ENCODE measurements around the gene NIPSNAP2.
"Not testable (repeated sequence)": the region's sequence is repeated elsewhere in the genome, so short reads cannot be mapped to it uniquely, and the experiment has no call there.

NIPSNAP2 gene

DNA sequence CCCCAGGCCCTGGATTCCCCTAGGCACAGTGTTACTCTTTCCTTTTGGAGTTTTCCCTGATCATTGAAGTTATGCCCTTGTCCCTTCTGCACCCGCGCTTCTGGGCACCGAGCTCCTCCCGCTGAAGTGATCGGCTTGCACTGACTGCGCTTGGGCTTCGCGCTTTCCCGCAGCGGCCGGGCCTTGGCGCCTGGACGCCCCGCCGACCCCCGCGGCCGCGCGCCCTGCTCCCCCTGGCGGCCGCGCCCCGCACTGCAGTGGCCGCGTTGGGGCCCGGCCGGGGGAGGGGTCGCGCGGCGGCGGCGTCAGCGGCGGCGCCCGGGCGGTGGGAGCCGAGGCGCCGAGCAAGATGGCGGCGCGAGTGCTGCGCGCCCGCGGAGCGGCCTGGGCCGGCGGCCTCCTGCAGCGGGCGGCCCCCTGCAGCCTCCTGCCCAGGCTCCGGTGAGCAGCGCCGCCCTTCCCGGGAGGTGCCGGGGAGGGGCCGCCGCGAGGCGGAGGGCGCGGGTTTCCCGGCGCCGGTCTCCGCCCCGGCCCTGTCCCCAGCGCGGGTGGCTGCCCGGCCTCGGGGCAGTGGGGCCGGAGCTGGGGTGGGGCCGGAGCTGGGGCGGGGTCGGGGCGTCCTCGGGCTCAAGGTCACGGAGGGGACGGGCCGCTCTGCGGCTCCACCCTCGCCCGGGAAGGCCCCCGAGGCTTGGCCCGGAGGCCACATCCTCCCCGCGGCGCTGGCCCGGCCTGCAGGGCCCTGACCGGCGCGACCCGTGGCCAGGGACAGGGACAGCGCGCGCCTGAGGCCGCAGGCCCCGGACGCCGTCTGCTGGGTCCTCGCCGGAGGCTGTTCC is at the start of gene NIPSNAP2:
NIPSNAP2 (plus strand) TSS at position 325 of the 839 bp plus-strand sequence; CDS start at position 350, 25 bp downstream.
- in situ Hi-C loops (cut with MboI; ENCODE audit: low sequenced_read_pairs): no loop called here

DNA sequence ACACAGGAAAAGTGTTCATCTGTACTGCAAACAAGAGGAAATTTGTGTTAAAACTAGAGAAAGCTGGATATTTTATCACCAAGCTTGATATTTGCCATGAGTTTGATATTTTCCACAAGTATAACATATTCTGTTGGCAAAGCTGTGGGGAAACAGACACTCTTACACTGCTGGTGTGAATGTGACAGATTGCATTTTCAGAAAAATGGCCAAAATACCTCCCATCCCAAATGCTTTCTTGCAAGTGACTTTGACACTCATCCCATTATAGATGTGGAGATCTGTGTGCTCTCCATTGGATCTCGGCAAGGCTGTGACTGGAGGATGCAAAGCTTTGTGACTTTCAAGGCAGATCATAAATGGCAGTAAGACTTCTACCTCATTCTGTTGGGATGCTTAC is 46.6 kb upstream of the NIPSNAP2 start:
- in situ Hi-C loops (cut with MboI; ENCODE audit: low sequenced_read_pairs): no loop called here

DNA sequence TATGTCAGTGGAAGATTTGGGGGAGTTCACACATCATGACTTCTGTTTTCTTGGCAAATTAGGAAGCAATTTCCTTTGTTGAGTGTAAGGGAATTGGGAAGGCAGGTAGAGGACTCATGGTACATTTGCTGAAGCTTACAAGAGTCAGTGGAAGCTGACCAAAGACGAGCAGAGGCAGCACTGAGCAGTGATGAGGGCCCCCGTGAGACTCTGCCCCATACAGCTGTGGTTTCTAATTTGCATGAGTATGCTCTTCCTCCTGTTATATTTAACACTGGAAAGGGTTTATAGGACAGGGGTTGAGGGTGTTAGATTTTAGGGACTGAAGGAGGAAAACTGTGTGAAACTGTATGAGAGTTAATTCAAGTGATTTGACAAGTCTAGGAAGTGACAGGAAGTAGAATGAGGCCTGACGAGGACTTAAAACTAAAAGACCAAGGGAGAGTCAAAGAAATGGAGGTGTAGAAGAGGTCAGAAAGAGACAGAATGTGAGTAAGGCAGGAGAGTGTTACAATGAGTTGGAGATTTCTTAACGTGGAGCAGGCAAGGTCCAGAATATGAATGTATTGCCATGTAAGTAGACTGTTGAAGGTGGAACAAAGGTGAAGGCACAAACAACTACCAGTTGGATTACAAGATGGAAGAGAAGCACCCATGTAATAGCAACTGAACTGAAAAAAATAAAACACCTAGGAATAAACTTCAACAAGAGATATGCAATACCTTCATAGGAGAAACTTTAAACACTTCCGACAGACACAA is 36.2 kb upstream of the NIPSNAP2 start:
- in situ Hi-C loops (cut with MboI; ENCODE audit: low sequenced_read_pairs): no loop called here

DNA sequence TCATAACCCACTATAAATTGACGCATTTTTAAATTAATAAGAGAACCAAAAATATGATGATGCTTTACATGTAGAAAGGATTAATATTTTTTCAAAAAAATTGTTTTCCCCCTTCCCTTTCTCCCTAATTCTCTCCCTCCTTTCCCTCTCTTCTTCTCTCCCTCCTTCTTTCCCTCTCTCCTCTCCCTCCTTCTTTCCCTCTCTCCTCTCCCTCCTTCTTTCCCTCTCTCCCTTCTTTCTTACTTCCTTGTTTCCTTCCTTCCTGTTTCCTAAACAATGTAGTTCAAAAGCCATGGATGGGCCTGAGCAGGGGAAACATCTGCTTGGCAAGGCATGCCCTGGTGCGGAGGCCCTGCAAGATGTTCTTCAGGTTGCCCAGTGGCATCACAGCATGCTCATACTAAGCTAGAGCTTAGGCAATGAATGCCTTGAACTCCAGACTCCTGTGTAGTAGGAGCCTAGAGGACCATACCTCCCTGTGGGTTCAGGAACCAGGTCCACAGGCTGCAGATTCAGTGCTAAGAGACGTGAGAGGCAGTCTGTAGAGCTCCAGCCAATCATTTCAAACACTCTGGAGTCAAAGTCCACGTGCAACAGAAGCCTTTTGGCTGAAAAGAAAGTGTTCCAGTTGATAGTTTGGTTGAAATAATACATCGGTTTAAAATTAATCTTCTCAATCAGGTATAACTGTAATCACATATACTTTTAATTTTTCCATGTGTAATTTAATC is 32.8 kb upstream of the NIPSNAP2 start:
- in situ Hi-C loops (cut with MboI; ENCODE audit: low sequenced_read_pairs): no loop called here

DNA sequence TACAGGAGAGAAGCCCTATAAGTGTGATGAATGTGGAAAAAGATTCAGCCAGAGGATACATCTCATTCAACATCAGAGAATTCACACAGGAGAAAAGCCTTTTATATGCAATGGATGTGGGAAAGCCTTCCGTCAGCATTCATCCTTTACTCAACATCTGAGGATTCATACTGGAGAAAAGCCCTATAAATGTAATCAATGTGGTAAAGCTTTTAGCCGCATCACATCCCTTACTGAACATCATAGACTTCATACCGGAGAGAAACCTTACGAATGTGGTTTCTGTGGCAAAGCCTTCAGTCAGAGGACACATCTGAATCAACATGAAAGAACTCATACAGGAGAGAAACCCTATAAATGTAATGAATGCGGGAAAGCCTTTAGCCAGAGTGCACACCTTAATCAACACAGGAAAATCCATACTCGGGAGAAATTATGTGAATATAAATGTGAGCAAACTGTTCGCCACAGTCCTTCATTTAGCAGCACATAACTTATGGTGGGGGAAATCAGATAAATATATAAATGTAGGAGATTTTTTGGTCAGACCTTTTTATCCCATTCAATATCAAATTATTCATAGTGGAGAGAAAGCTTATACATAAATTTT is 24.8 kb upstream of the NIPSNAP2 start:
- in situ Hi-C loops (cut with MboI; ENCODE audit: low sequenced_read_pairs): no loop called here

DNA sequence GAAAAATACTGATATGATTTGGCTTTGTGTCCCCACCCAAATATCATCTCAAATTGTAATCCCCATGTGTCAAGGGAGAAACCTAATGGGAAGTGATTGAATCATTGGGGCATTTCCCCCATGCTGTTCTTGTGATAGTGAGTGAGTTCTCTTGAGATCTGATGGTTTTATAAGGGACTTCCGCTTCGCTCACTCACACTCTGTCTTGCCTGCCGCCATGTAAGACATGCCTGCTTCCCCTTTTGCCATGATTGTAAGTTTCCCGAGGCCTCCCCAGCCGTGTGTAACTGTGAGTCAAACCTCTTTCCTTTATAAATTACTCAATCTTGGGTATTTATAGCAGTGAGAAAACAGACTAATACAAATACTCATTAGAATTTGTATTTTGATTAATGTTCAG is 17.8 kb upstream of the NIPSNAP2 start:
- in situ Hi-C loops (cut with MboI; ENCODE audit: low sequenced_read_pairs): no loop called here

DNA sequence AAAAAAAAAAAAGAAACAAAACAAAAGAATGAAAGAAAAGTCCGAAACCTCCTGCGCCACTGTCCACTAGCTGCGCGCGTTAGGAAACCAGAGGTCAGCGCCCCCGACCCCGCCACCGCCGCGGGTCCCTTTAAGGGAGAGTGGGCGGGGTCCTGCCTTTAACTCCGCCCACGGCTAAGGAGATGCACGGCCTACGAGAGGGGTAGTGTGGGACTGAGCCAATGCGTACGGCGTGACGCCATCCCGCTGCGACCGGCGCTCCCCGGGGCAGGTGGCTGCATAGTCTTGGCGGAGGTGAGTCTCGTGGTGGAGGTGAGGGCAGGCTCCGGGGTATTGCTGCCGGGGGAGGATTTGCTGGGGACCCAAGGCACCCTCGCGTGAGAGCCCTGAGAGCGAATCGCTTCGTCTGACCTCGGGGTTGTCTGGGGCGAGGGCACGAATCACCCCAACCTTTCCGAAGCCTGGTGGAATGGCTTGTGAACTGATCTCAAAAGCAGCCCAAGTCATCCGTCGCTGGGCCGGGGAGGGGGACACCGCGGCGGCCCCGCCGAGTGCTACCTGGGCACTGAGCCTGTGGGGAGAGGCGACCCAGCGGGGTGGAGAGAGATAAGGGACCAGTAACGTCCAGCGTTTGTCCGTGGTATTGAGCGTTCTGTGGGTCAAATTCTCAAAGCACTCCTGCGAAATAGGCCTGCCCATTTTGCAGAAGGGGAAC is 12.6 kb upstream of the NIPSNAP2 start, which contains the start of gene MRPS17:
MRPS17 (plus strand) TSS at position 241 of the 715 bp plus-strand sequence. CDS start 1,319 bp downstream, outside the sequence.
- in situ Hi-C loops (cut with MboI; ENCODE audit: low sequenced_read_pairs): no loop called here

DNA sequence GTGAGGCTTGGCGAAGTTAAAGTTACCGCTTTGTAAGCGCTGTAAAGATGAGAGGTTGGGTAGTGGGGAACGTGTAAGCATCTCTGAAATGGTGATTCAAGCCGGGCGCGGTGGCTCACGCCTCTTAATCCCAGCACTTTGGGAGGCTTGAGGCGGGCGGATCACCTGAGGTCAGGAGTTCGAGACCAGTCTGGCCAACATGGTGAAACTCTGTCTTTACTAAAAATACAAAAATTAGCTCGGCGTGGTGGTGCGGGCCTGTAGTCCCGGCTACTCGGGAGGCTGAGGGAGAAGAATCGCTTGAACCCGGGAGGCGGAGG is 12.1 kb upstream of the NIPSNAP2 start:
- in situ Hi-C loops (cut with MboI; ENCODE audit: low sequenced_read_pairs): not testable (repeated sequence)

DNA sequence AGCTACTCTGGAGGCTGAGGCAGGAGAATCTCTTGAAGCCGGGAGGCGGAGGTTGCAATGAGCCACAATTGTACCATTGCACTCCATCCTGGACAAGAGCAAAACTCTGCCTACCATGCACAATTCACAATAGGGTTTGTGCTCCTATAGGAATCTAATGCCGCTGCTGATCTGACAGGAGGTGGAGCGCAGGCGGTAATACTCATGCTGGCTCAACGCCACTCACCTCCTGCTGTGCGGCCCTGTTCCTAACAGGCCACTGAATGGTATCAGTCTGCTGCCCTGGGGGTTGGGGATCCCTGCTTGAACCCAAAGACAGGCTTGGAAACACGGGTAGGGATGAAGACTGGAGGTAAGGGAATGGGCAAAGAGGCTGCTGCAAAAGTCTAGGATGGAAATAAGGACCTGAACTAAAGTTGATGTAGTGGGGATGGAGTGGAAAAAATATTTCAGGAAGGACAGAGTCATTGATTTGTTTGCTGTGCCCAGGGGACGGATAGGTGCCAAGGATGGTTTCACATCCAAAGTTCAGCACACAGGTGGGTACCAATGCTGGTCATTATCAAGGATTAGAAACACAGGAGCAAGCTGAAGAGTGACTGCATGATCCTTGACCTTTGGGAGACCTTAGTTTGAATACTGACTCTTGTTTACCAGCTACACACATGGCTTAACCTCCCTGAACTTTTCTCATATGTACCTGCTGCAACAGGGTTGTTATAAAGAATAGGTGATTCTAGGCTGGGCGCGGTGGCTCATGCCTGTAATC is 10.5 kb upstream of the NIPSNAP2 start:
- in situ Hi-C loops (cut with MboI; ENCODE audit: low sequenced_read_pairs): no loop called here

DNA sequence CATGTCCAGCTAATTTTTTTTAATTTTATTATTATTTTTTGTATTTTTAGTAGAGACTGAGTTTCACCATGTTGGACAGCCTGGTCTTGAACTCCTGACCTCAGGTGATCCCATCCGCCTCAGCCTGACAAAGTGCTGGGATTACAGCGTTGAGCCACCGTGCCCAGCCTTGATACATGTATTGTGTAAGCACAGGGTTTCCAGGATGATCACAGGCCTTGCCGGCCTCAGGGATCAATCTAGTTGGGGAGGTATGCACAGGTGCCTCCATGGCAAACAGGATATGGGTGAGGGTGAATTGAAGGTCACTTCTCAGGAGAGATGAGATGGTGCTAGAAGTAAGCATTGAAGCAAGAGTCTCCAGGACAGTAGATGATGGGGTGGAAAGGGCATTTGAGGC is 7.2 kb upstream of the NIPSNAP2 start:
- in situ Hi-C loops (cut with MboI; ENCODE audit: low sequenced_read_pairs): no loop called here

DNA sequence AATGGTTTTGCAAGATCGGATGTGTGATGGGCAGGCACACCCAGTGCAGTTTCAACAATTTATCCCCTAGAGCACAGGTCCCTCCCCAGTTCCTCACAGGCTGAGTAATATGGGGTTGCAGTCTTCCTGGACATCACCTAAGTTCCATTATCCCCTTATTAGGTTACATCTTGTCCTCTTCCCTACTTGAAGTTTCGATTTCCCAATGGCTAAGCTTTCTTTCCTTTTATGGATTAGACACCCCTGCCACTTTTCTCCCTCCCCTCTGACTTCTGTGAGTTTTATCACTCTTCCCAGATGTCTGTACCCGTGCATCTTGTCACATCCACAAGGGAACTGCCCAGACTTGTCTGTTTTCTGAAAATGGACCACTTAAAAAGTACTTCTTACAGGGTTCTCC is 2.4 kb upstream of the NIPSNAP2 start:
- in situ Hi-C loops (cut with MboI; ENCODE audit: low sequenced_read_pairs): no loop called here

DNA sequence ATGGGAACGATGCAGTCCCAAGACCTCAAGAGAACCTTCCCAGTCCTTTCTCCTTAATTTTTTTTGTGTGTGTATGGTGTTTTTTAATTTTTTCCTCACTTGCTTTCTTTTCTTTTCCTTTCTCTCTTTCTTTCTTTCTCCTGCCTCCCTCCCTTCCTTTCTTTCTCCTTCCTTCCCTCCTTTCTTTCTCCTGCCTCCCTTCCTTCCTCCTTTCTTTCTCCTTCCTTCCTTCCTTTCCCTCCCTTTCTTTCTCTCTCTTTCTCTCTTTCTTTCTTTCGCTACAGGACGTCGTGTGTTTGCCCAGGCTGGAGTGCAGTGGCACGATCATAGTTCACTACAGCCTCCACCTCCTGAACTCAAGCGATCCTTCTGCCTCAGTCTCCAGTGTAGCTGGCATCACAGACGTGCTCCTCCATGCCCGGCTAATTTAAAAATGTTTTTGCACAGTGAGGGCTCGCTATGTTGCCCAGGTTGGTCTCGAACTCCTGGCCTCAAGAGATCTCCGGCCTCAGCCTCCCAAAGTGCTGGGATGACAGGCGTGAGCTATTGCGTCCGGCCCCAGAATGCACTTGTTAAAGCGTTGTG is 709 bp upstream of the NIPSNAP2 start:
- in situ Hi-C loops (cut with MboI; ENCODE audit: low sequenced_read_pairs): no loop called here

DNA sequence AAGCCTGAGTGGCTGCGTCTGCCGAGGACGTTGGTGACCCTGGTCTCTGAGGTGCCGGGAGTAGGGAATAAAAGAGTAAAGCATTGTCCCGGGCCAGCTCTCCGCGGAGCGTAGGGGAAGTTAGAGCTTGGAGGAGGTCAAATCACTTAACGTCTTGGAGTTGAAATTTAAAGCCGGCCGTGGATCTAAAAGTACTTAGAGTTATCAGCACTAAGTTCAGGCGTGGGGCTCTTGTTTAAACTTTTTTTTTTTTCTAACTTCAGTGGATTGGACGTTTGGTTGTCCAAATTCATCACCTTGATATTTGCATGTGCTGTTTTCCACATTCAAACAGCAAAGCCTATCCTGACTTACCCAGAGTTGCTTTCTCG is 700 bp downstream of the NIPSNAP2 start:
- in situ Hi-C loops (cut with MboI; ENCODE audit: low sequenced_read_pairs): no loop called here

DNA sequence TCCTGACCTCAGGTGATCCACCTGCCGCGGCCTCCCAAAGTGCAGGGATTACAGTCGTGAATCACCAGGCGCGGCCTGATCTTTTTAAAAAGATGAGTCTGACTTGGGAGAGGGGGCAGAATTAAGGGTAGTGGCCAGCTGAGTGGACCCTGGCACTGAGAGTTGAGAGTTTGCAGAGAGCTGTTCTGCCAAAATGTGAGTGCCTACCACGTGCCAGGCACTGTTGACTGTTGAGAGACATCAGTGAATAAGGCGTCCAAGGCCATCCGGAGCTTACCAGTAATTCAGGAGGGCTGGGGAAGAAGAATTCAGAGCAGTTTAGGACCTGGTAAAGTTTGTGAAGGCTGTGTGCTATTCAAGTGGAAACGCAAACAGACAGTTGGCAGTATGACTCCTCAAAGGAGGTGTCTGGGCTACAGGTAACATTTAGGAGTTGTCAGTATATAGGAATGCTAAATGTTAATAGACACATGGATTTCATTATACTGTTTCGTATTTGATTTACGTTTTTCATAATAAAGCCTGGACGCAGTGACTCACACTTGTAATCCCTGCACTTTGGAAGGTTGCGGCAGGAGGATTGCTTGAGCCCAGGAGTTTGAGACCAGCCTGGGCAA is 1.5 kb downstream of the NIPSNAP2 start:
- in situ Hi-C loops (cut with MboI; ENCODE audit: low sequenced_read_pairs): no loop called here

DNA sequence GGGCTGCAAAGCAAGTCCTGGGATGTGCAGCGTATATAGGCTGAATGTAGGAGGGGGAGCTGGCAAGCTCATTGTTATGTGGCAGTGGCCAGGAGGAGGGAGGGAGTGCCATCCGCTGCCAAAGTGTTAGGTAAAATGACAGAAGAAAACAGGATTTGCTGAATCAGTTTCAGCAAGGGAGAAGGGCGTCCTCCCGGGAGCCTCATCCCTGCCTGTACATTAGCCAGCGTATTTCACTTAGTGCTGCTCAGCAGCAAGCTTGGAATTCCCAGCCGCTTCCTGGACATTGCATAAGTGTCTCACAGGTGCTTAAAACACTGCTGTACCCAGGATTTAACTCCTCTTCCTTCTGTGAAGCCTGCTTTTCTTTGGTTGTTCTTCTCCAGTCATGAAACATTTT is 2.5 kb downstream of the NIPSNAP2 start:
- in situ Hi-C loops (cut with MboI; ENCODE audit: low sequenced_read_pairs): no loop called here

DNA sequence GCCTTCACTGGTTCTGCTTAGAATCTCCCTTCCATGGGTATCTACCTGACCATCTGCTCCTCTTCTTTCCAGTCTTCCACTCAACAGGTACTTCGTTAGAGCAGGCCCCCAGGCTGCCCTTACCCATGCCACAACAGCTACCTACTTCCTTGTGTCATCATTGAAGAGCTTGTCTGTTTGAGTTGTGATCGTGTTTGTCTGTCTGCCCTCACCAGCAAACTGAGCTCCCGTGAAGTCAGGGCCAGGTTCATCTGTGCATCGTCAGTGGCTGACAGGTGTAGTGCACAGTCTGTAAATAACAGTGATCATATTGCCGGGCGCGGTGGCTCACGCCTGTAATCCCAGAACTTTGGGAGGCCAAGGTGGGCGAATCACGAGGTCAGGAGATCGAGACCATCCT is 5.0 kb downstream of the NIPSNAP2 start:
- in situ Hi-C loops (cut with MboI; ENCODE audit: low sequenced_read_pairs): no loop called here

DNA sequence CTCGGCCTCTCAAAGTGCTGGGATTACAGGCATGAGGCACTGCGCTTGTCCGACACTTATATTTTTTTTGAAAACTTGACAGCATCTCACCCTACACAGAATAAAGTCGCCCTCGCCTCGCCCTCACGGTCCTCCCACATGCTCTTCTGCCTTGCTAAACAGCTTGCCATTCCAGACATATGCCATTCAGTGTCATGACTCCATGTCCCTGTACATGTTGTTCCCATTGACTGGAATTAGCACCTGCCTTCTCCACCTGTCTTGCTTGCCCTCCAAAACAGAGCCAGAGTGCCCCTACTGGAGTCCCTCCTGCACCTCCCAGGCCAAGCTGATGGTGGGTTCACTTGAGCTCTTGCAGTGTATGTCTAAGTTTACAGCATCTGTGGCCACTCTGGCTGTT is 6.2 kb downstream of the NIPSNAP2 start:
- in situ Hi-C loops (cut with MboI; ENCODE audit: low sequenced_read_pairs): no loop called here

DNA sequence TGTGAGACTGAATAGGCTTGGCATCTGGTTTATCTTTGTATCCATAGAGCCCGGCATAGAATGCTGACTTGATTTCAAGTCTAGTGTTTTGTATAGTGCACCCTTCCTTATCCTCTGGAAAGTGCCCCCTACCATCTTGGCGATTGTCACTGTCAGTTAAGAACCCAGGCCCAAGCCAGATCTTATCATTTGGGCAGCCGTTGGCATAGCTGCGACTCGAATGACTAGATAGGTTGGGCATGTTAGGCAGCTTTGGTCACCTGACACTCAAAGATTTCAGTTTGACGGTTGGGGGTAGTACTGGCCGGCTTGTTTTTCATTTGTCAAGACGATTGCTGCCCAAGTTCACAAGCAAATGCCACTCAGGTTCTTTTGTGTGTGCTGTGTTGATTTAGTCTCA is 6.6 kb downstream of the NIPSNAP2 start:
- in situ Hi-C loops (cut with MboI; ENCODE audit: low sequenced_read_pairs): no loop called here

DNA sequence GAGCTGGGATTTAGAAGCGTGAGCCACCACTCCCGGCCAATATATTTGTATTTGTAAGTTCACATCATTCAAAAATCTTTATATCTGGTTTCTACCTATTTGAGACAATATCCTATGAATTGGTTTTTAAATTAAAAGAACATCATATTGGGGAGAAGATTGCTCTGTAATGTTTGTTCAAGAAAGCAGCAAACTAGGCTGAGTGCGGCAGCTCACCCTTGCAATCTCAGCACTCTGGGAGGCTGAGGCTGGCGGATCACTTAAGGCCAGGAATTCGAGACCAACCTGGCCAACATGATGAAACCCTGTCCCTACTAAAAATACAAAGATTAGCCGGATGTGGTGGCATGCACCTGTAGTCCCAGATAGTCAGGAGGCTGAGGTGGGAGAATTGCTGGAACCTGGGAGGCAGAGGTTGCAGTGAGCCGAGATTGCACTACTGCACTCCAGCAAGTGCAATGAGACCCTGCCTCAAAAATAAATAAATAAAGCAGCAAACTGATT is 9.4 kb downstream of the NIPSNAP2 start:
- in situ Hi-C loops (cut with MboI; ENCODE audit: low sequenced_read_pairs): no loop called here
